Breast epithelium (tissue), 3 donors: ENCODE data around the gene RAI1.

ENCODE experiments used
- POLR2A ChIP-seq: fragments of 450-650 bp; IDR thresholded peaks from one replicate; pipeline ENCODE4 v1.6.1; 2016; ENCODE audit warnings: antibody characterized with exemption, mild to moderate bottlenecking, moderate library complexity
- TF ChIP-seq, protein P1 (sequence below), 3 donors: fragments of 450-650 bp; IDR thresholded peaks; one replicate each; pipeline ENCODE4 v1.5.1; 2016 to 2017; ENCODE audit warnings: antibody characterized with exemption in 3 of 3, mild to moderate bottlenecking in 3 of 3, moderate library complexity in 3 of 3

DNA sequence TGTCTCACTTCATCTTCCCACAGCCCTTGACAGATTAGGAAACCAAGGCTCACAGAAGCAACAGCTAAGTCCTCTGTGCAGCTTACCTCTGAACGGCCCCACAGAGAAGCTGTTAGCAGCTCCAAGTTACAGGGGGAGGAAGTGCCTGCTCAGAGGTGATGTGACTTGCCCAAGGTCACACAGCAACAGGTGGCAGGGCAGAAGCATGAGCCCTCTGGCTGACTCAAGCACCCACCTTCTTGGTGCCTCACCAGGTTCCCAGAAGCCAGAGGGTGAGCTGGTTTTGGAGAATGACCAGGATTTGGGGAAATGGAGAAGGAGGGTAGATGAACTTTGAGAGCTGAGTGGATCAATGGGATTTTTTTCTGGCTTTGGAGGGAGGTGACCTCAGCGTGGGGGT is 14.0 kb upstream of the RAI1 start:
- TF ChIP-seq, protein P1, sequence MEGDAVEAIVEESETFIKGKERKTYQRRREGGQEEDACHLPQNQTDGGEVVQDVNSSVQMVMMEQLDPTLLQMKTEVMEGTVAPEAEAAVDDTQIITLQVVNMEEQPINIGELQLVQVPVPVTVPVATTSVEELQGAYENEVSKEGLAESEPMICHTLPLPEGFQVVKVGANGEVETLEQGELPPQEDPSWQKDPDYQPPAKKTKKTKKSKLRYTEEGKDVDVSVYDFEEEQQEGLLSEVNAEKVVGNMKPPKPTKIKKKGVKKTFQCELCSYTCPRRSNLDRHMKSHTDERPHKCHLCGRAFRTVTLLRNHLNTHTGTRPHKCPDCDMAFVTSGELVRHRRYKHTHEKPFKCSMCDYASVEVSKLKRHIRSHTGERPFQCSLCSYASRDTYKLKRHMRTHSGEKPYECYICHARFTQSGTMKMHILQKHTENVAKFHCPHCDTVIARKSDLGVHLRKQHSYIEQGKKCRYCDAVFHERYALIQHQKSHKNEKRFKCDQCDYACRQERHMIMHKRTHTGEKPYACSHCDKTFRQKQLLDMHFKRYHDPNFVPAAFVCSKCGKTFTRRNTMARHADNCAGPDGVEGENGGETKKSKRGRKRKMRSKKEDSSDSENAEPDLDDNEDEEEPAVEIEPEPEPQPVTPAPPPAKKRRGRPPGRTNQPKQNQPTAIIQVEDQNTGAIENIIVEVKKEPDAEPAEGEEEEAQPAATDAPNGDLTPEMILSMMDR (IDR thresholded peaks at IDR 0.05): no peak
- TF ChIP-seq POLR2A: no peak
